ENCODE results near the gene ETV6.

- no peak for TF ChIP-seq CTCF (IDR thresholded peaks at IDR 0.05)
- no peak for TF ChIP-seq POLR2A (IDR thresholded peaks at IDR 0.05)
Observed at GRCh38 chr12:11813438-11813813, 164.0 kb downstream of the ETV6 start.

Data from right lobe of liver (tissue), 4 donors.